ENCODE measurements around the gene IGFBP2.

- TF ChIP-seq CTCF (IDR thresholded peaks at IDR 0.05): no peak
- TF ChIP-seq POLR2A (IDR thresholded peaks at IDR 0.05): peak in 1 of 2 donors; percentile 37
Observed at GRCh38 chr2:216690853-216691741, 57.9 kb downstream of the IGFBP2 start.

Measured in uterus (tissue), 2 donors.